HG02763 (cell line): ENCODE measurements around the gene RNASEL.
A peak's percentile ranks its signal among the peaks of the same experiment; 100 is the strongest.

Experiments
- ATAC-seq: cut with Tn5 transposase; IDR thresholded peaks from one replicate; pipeline ENCODE4 v1.9.1; 2021; ENCODE audit warnings: mild to moderate bottlenecking, moderate library complexity; ENCODE audit not compliant: unreplicated experiment

RNASEL gene

DNA sequence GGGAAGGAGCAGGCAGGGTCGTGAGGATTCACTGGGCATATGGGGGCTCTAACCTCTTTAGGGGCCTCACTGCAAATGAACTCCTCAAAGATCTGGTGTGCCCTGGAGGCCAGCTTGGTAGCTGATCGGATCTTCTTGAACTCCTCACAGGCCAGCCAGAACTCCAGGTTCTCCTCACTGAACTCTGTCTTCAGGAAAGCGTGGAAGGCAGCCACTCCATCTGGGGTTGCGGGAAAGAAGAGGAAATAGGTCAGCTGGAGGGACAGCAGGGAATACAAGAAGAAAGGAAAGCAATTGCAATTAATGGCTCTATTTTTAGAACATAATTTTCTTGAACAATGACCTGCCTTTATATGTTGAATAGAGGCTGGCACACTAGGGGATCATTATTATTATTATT is 12.9 kb upstream of the RNASEL start:
- no peak for ATAC-seq

DNA sequence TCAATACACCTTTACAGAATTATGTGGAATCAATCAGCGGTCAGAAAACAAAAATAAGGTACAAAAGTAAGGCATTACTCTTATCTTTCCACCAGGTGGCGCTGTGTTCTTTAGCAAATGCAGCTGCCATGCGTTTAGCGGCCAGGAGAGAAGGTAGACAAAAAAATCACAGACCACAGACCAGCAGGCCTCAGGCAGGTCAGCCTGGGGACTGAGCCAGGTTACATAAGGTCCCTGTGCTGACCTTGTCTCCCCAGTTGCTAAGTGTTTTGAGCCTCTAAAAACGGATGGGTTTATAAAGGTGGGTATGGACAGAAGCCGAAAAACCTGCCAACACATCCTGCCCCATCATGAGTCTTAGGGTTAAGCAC is 12.3 kb upstream of the RNASEL start:
- no peak for ATAC-seq

DNA sequence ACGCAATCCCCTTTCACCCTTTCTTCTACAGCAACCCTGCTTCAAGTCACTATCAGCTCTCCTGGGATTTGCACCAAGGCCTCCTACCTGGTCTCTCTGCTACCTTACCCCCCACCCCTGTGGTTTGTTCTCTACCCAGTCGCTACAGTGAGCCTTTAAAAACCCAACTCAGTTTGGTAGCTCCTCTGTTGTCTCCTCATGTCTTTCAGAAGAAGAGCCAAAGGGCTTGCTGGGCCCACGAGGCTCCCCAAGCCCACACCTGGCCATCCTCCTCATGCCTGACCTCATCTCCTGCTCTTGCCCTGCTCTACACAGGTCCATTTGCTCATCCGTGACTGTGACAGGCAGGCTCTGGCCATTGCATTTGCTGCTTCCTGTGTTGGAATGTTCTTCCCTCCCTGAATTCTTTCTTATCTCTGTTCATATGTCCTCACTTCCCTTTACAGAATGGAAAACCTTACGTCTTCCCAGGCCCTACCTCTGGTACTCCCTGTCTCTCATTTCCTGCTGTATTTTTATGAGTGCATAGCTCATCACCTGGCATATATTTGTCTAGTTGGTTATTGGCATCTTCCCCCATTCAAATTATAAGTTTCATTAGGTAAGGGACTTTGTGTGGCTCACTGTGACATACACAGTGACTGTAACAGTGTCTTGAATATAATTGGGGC is 11.8 kb upstream of the RNASEL start:
- no peak for ATAC-seq

DNA sequence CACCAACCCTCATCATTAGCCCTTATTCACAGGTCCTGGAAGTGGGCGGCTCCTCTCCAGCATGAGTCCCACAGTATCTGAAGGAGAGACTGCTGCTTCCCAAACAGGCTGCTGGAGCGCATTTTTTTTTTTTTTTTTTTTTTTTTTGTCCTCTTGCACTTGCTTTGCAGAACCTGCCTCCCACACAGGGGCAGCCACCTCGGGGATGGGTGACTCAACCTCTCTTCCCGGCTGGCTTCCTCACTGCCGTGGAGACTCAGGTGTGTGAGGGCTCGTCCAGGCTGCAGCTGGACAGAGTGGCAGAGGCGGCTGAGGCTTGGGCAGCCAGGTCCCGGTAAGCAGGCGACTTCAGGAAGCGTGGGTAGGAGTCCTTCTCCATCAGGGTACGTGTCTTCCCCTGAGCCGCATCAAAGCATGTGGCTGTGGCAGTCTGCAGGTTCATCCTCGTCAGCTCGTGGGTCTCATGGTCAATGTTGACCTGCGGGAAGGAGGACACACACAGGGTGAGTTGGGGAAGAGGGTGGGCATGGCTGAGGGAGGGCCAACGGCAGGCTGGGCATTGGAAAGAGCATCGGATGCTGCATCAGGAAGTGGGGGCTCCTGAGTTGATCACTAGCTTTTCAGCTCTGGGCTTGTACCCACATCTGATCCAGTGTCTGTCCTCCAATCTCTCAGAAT is 11.1 kb upstream of the RNASEL start:
- ATAC-seq, result no peak

DNA sequence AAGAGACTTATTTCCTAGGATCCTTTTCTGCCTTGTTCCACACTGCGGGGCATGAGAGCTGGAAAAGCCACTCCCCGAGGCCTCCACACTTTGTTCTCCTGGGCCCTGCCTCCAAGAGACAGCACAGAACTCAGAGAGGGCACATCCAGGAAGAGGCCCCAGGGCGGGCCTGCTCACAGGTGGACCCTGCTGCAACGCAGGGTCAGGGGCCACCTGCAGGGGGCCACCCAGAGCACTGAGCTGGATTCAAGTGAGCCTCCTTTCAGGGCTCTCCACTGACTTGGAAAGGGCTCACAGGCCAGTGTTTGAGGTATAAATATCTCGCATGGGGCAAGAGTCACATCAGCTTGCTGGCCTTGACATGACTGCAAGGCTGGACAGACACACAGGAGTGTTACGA is 10.3 kb upstream of the RNASEL start:
- ATAC-seq, result no peak

DNA sequence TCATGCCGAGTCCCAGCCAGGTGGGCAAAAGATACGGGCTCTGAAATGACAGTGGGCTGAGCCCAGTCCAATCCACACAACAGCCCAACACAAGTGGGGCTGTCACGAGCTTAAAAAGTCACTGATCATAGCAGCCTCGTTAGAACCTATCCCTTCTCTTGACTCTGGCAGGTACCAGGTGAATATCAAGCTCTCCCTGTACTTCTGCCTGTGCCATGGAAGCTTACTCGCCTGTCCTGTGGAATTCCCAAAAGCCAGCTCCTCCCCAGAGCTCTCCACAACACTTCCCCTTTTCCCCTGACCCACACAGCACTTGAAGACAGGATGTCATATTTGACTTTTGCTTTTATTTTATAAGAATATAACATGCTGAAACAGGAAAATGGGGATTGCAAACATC is 9.2 kb upstream of the RNASEL start:
- ATAC-seq, result no peak

DNA sequence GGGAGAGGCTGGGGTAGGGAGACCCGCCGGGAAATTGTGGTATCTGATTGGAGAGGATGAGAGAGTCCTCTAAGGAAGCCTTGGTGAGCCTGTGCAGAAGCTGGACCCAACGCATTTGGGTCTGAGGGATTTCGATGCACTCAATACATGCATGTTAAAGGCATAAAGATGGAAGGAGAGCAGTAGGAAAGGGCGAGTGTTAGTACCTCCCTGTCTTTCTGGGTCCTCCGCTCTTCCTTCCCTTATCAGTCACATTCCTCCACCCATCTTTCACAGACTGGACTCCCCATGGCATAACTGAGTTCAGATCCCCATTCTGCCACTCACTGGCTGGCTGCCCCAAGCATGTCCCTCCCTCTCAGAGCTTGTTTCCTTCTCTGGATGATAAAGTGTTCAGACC is 7.9 kb upstream of the RNASEL start:
- no peak for ATAC-seq

DNA sequence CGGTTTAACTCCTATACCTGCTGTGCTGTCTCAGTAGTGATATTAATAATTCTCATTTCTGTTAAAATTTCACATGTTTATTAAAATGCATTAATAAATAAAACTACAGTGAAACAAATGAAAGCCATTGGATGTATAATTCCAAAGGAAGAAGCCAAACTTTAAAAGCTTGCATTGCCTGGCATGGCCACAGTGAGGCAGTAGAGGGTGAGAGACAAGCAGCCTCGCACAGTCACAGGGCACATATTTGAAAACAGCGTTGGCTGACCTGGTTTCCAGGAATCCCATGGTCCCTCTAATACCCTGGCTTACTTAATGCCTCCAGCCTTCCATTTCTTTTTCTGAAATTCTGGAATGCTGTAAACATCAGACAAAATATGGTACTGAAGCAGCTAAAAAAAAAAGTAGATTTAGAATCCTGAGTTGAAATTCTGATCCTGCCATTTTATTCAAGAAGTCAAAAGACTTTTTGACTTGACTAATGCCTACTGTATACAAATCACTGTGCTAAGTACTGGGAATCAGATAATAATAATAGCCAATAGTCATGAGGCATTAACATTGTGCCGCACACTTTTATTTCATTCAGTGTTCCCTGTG is 6.7 kb upstream of the RNASEL start:
- no peak for ATAC-seq

DNA sequence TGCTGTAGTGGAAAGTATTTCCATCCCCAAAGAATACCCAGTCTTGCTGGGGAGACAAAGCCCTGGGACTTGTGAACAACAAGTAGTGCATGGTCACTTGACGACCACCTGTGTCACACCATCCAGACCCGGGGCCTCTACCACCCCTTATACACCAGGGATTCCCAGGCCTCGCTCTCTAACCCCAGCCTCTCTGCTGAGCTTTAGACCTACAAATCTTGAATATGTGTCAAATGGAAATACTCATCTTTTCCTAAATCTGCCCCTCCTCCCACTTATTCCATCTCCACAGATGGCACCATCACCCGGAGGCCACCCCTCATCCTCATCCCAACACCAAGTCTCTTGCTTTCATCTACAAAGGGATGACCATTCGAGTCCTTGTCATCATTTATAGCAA is 875 bp upstream of the RNASEL start:
- ATAC-seq, result no peak

DNA sequence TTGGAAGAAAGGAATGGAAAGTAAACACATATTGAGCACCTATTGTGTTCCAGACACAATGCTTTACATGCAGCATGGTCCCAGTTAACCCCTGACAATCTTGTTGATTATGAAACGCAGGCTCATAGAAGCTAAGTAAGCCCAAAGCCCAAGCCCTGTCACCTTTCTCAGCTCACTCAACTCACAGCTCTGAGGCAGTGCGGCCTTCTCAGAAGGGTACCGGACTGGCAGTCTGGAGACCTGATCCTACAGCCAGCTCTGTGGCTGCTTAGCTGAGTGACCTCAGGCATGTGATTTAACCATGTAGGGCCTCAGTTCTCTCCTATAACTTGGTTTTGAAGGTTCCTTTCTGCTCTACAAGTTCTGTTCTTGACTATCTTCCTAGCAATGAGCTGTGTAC is 464 bp upstream of the RNASEL start:
- ATAC-seq, result no peak

DNA sequence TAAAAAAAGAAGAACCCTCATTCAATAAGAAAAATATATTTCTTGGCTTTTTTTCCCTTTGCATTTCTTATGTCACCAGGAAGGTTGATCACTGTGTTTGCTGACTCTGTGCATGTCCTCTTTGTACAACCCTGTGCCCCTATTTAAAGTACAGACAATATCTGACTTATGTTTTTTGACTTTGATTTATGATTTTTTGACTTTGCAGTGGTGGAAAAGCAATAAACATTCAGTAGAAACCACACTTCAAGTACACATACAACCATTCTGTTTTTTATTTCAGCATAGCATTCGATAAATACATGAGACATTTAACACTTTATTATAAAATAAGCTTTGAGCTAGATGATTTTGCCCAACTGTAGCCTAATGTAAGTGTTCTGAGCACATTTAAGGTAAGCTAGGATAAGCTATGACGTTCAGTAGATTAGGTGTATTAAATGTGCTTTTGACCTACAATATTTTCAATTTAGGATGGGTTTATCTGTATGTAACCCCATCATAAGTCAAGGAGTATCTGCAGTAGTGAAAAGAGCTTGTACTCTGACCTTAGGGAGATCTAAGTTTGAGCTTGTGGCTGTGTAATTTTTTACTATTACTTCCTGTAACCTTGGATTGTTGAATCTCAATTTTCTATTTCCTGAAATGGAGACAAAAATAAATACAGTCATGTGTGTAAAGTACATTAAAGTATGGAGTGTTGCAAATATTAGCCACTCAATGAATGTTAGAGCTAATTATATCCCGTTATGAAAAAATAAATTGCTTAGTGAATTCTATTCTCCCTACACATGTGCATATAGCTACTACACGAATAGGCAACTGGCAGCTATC is 1.2 kb downstream of the RNASEL start:
- ATAC-seq, result peak; percentile 20

DNA sequence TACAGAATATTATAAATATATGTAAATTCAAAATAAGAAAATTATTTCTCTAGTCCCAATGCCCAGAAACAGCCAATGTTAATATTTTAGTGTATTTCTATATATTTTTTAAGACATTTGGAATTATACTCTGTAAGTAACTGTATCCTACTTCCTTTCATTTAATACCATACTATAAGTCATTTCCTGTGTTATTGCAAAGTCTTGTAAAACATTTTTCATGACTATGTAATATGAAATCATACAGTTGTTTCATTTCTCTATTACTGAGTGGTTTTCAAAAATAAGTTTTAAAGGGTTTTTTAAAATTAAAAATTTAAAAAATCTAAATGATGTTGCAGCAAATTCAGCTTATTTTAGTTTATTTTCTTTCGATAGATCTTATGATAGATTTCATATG is 2.0 kb downstream of the RNASEL start:
- no peak for ATAC-seq

DNA sequence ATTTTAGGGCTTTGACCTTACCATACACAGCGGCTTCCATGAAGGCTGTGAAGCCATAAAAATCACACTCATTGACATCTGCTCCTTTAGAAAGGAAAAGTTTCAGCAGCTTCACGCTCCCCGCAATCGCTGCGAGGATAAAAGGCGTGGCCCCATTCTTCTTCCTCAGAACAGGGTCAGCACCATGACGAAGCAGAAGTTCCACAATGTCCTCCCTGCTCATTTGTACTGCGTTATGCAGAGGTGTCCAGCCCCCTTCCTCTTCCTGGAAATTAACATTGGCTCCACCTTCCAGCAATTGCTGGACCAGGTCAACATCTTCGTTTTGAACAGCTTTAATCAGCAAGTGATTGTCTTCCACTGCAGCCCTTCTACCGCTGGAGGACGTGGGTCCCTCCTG is 2.7 kb downstream of the RNASEL start:
- ATAC-seq, result no peak

DNA sequence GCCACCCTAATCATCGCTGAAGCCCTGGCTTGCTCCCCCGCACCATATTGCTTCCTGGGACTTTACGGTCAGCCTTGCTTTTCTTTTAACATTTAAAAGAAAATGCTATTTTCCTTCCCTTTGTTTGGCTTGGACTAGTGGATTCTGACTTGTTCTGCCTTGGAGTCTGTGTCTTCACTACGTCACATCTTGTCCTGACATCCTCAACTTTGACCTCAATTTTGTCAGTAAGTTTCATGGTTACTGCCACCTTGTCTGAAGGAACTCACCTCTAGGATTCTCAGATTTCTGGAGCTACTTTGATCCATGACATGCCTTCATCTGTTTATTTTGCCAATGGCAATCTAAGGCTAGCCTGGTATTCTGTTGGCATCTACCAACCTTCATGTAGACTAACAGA is 4.3 kb downstream of the RNASEL start:
- no peak for ATAC-seq

DNA sequence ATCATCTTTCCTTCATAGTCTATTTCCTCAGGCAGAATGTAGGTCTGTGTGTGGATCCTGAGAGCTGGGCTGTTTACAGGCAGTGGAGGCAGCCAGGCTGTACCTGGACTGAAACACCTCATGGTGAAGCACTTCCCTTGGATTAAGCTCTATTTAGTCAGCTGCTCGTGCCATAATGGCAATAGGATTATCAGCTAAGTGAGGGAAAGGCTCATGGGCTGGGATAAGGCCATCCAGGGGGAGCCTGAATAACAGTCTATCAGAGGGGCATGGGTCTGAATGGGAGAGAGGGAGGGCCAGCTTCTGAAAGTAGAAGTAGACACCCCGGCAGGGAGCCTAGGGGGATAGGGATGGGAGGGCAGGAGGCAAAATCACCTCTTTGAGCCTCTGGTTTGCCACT is 8.3 kb downstream of the RNASEL start:
- ATAC-seq, result no peak

DNA sequence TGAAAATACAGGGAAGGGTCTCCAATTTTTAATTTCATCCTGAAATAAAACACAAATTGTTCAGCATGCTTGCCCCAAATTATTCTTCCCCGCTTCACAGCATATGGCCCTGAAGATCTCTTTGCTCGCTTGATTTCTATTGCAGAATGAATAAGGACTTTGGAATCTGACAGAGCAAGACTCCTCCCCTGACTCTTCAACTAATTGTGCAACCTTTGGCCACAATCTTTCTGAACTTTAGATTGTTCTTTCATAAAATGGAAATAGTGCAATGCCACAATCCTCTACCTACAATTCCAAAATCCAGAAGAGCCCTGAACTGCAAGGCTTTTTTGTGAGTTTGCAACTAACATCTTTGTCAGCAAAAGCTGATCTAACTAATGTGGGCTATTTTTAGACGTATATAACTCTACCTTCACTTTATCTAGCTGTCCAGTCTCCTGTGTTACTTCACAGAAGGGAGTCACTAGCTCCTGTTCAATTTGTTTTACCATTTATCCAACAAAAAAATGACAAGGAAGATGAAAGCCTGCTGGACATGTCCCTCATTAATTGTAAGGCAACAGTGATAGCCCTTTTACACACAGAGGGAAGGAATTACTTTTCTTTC is 13.4 kb downstream of the RNASEL start:
- no peak for ATAC-seq

DNA sequence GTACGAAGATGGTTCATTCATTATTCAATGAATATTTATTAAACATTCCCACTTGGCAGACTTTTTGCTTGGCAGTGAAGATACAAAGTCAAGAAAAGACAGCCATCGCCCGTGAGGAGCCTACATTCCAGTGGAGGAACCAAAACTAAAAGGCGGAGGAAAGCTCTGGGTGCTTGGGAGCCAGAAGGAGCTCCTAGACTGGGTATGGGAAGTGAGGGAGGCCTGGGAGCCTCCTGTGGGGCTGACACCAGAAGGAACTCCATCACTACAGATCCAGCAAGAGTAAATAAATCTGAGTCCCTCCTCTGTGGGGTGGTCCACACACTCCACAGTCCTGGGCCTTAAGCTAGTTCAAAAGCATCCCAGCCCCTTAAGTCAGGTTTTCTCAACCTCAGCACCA is 14.9 kb downstream of the RNASEL start:
- no peak for ATAC-seq

DNA sequence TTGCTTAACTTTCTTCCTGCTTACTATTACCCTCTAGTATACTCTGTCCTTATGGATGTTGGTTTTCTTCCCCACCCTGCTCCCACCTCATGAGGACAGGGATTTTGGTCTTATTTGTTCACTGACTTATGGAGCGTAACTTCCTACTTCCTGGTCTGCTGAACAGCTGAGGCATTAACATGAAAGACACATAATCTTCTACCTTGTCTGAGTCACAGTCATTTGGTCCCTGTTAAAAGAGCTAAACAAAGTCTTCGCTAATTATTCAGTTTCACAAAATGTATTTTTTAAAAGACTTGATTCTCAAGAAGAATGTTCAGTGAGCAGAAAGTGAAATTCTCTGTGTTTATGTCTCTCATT is 18.5 kb downstream of the RNASEL start:
- ATAC-seq, result no peak

DNA sequence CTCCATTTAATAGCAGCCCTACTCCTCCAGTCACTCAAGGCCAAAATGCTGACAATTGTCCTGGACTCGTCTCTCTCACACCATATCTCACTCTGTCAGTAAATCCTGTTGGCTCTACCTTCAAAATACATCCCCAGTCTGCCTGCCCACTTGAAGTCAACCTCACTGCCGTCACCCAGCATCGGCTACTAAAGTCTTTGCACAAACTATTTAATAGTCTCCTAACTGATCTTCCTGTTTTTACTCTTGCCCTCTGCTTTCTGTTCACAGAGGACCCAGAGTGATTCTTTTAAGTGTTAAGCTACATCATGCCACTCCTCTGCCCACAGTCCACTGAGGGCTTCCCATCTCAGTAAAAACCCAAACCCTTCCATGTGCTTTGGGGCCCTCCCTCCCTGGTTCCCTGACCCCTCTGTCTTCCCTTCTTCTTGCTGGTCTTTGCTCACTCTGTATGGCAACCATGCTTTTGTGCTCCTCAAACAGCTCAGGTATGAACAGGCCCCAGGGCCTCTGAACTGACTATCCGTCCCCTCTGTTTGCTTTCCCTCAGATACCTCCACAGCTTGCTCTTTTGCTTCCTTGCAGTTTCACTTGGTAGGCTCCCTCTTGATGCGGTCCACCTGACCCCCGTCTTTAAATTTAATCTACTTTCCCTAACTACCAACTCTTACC is 19.0 kb downstream of the RNASEL start:
- no peak for ATAC-seq

DNA sequence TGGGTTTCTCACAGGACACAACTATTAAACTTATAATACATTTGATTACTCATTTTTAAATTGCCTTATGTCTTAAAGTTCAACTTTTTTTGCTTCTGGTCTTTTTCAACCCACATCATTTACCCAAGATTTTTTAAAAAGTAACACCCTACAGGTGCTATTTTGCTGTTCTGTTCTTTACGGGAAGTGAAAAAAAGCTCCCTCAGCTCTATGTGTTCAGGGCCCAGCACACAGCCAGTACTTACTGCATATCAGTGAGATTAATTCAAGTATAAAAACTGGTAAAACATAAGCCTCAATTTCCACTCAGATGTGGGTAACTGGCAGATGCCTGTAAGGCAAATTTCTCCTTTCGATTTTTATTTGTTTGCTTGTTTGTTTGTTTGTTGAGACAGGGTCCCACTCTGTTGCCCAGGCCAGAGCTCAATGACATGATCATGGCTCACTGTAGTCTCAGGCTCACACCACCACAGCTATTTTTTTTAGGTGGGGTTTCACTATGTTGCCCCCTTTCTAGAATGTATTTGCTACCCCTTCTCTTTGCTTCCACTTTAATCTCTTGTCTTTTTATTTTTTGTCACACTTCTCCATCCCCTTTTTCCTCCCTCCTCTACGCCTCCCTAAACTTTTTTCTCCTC is 20.3 kb downstream of the RNASEL start:
- ATAC-seq, result no peak
